Urinary bladder (tissue), 4 donors: ENCODE data around the gene EPHB1. TPM values are rescaled to one million over a fixed set of nuclear protein-coding genes. Genes with fewer than 3 reads are reported as not detected.

Experiments used
- DNase-seq: peaks from one replicate; pipeline ENCODE4 v3.0.0-alpha.2; 2015; ENCODE audit errors: extremely low spot score
- H3K27ac ChIP-seq: one replicate; pipeline ENCODE4 v1.5.1; 2013; ENCODE audit warnings: low read depth, mild to moderate bottlenecking, moderate library complexity
- H3K36me3 ChIP-seq: one replicate; pipeline ENCODE4 v1.6.1; 2013; ENCODE audit warnings: mild to moderate bottlenecking, moderate library complexity; ENCODE audit not compliant: insufficient read depth
- H3K4me1 ChIP-seq: one replicate; pipeline ENCODE4 v1.6.1; 2013; ENCODE audit warnings: mild to moderate bottlenecking, moderate library complexity; ENCODE audit not compliant: insufficient read depth
- H3K4me3 ChIP-seq: one replicate; pipeline ENCODE4 v1.5.1; 2013; ENCODE audit warnings: low read depth, low read length
- WGBS: extraction: QIAGEN DNeasy Blood & Tissue Kit; methylation state at CpG from one replicate; pipeline ENCODE4 v1.1.7; 2013; 5-methylcytosine and 5-hydroxymethylcytosine counted together
- polyA plus RNA-seq: library from polyadenylated mRNA; stranded (reverse); fragments of 200-250 nt; gene quantifications from one replicate; pipeline ENCODE4 v1.2.3, GENCODE V29; 2013
- total RNA-seq: library from RNA; depleted of rRNA; stranded (reverse); fragments of >200 nt; gene quantifications from one replicate; pipeline ENCODE4 v1.2.3, GENCODE V29; 2014
- donor health status: healthy with polysubstance abuse.
- donor health status: healthy.

Gene EPHB1
- total and polyA plus RNA-seq, 2 donors = 0.67 to 1.6 TPM

GRCh38 chr3:135235541-135235940 is 440.5 kb downstream of the EPHB1 start:
- H3K4me3 ChIP-seq = no peak overlapping the region
- 79% methylated on average over 5 of the region's 5 CpGs for WGBS
- DNase-seq = no peak
- H3K4me1 ChIP-seq = no peaks in the 10 kb centered on the region
- H3K27ac ChIP-seq = no peak overlapping the region
- no peaks in the 10 kb centered on the region for H3K36me3 ChIP-seq

GRCh38 chr3:135237371-135238143 is 442.5 kb downstream of the EPHB1 start:
- no peak overlapping the region for H3K4me3 ChIP-seq
- H3K36me3 ChIP-seq = no peaks in the 10 kb centered on the region
- no peak overlapping the region for H3K27ac ChIP-seq
- no peak for DNase-seq
- WGBS = 50% methylated on average over 3 of the region's 3 CpGs
- no peaks in the 10 kb centered on the region for H3K4me1 ChIP-seq

GRCh38 chr3:135238236-135238830 is 443.3 kb downstream of the EPHB1 start:
- Histone ChIP-seq H3K36me3 (no peaks in the 10 kb centered on the region), H3K4me3 (no peak overlapping the region), H3K4me1 (no peaks in the 10 kb centered on the region), H3K27ac (no peak overlapping the region)
- no peak for DNase-seq
- 70% methylated on average over 4 of the region's 4 CpGs for WGBS

DNA sequence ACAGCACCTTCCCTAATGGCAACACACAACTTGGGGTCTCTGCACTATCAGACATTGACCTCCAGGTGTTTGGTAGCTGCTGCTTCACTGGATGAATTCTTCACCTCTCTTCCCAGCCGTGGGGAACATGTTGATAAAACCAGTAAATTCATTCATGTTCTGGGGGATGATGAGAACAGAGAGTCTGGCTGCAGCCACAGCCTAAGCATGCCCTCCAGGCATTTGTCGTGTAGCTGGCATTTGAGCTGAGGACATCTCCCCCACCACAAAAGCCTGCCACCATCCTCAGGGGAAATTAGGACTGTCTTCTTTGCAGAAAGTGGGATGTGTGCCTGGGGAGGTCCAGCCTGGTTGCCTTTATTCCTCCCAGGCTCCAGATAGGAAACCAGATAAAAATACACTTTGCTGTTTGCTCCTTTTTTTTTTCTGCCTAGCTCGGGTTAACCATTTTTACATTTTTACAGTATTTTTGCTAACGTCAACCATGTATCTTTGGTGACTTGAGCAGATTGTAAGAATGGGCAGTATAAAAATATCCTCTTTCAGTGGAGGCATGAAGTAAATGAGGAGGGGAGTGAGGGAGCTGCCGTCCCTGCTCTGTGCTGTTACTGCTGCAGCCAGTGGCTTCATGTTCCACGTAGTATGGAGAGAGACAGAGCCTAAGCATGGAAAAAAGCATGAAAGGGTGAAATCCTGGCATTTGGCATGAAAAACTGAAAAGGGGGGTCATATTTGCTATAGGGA is 444.0 kb downstream of the EPHB1 start:
- Histone ChIP-seq H3K27ac (no peak overlapping the region), H3K4me3 (no peak overlapping the region), H3K36me3 (no peaks in the 10 kb centered on the region), H3K4me1 (no peaks in the 10 kb centered on the region)
- 36% methylated on average over 6 of the region's 6 CpGs for WGBS
- DNase-seq = no peak

GRCh38 chr3:135239615-135239884 is 444.5 kb downstream of the EPHB1 start:
- H3K4me1 ChIP-seq = no peaks in the 10 kb centered on the region
- 36% methylated on average over 1 of the region's 1 CpG for WGBS
- no peak overlapping the region for H3K4me3 ChIP-seq
- no peak for DNase-seq
- H3K27ac ChIP-seq = no peak overlapping the region
- no peaks in the 10 kb centered on the region for H3K36me3 ChIP-seq

GRCh38 chr3:135240426-135240825 is 445.4 kb downstream of the EPHB1 start:
- no peaks in the 10 kb centered on the region for H3K4me1 ChIP-seq
- no peaks in the 10 kb centered on the region for H3K36me3 ChIP-seq
- no peak overlapping the region for H3K4me3 ChIP-seq
- H3K27ac ChIP-seq = no peak overlapping the region
- no peak for DNase-seq

GRCh38 chr3:135242285-135242684 is 447.2 kb downstream of the EPHB1 start:
- no peak for DNase-seq
- 87% methylated on average over 2 of the region's 2 CpGs for WGBS
- no peaks in the 10 kb centered on the region for H3K4me1 ChIP-seq
- no peaks in the 10 kb centered on the region for H3K36me3 ChIP-seq
- H3K27ac ChIP-seq = no peak overlapping the region
- no peak overlapping the region for H3K4me3 ChIP-seq

- H3K4me1 ChIP-seq = no peaks in the 10 kb centered on the region
- no peak overlapping the region for H3K27ac ChIP-seq
- no peak overlapping the region for H3K4me3 ChIP-seq
- no peak for DNase-seq
- 31% methylated on average over 3 of the region's 3 CpGs for whole genome bisulfite sequencing
- H3K36me3 ChIP-seq = no peaks in the 10 kb centered on the region
These were observed 448.6 kb downstream of the EPHB1 start for GRCh38 chr3:135243616-135244015.

- WGBS = 85% methylated on average over 1 of the region's 1 CpG
- no peak for DNase-seq
- Histone ChIP-seq H3K36me3 (no peaks in the 10 kb centered on the region), H3K4me1 (no peaks in the 10 kb centered on the region), H3K27ac (no peak overlapping the region), H3K4me3 (no peak overlapping the region)
These were observed 451.0 kb downstream of the EPHB1 start for GRCh38 chr3:135246027-135246426.

DNA sequence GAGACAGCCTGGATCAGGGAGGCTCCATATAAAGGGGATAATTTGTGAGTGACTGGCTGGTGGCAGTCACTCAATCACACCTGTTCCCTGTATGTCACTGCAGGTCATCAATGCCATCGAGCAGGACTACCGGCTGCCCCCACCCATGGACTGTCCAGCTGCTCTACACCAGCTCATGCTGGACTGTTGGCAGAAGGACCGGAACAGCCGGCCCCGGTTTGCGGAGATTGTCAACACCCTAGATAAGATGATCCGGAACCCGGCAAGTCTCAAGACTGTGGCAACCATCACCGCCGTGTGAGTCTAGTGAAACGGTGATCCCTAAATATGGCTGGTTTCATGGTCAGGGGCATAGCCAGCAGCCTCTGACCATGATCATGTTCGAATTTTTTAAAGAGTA is 453.2 kb downstream of the EPHB1 start:
- 84% methylated on average over 12 of the region's 12 CpGs for WGBS
- no peak overlapping the region for H3K27ac ChIP-seq
- H3K36me3 ChIP-seq = no peaks in the 10 kb centered on the region
- H3K4me3 ChIP-seq = no peak overlapping the region
- no peaks in the 10 kb centered on the region for H3K4me1 ChIP-seq
- DNase-seq = no peak

- Histone ChIP-seq H3K4me3 (no peak overlapping the region), H3K4me1 (no peaks in the 10 kb centered on the region), H3K27ac (no peak overlapping the region), H3K36me3 (no peaks in the 10 kb centered on the region)
- 94% methylated on average over 5 of the region's 5 CpGs for WGBS
- DNase-seq = no peak
These were observed 454.1 kb downstream of the EPHB1 start for GRCh38 chr3:135249186-135249585.

GRCh38 chr3:135258916-135259315 is 463.9 kb downstream of the EPHB1 start:
- Histone ChIP-seq H3K36me3 (no peaks in the 10 kb centered on the region), H3K4me1 (no peaks in the 10 kb centered on the region), H3K27ac (no peak overlapping the region), H3K4me3 (no peak overlapping the region)
- 69% methylated on average over 3 of the region's 3 CpGs for WGBS
- DNase-seq = no peak

- Histone ChIP-seq H3K4me1 (no peaks in the 10 kb centered on the region), H3K27ac (no peak overlapping the region), H3K4me3 (no peak overlapping the region), H3K36me3 (no peaks in the 10 kb centered on the region)
- no peak for DNase-seq
- 73% methylated on average over 2 of the region's 2 CpGs for WGBS
These were observed 465.0 kb downstream of the EPHB1 start for GRCh38 chr3:135260025-135260424.

DNA sequence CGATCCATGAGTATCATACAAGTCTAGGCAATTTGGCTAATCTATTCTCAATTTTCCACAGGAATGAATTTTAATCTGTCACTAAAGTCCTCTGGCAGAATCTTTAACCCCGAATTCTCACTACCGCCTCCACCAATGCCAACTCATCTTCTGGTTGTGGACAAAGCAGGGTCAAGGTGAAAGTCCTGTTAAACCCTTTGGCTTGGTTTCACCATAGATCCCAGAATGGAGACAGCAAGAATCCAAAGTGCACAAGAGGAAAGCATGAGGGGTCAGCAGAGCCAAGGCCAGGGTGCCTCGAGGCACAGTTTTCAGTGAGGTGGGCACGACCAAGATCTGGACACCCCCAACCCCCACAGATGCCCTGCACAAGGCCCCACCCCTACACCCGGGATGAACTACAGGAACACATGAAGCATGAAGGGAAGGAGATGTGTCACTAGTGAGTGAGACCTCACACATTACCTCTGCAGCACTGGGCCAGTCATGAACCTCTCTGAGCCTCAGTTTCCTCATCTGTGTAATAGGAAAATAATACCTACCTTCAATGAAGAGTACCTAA is 466.2 kb downstream of the EPHB1 start:
- DNase-seq = no peak
- Histone ChIP-seq H3K4me3 (no peak overlapping the region), H3K36me3 (no peaks in the 10 kb centered on the region), H3K4me1 (no peaks in the 10 kb centered on the region), H3K27ac (no peak overlapping the region)
- 91% methylated on average over 6 of the region's 6 CpGs for WGBS
